IMR-90 (cell line): Measurements from ENCODE around the gene NOD1. TPM values are rescaled to one million over a fixed set of nuclear protein-coding genes. Genes with fewer than 3 reads are reported as not detected.

ENCODE experiments used
- ATAC-seq: fragments of 200-7000 bp; cut with Tn5 transposase; 2 replicates; pipeline ENCODE4 v1.9.1; 2020; ENCODE audit warnings: low read depth, mild to moderate bottlenecking, moderate library complexity
- BruUV-seq: library from RNA; stranded (reverse); fragments of 400-500 nt; replicated peaks from 2 replicates; lab custom pipeline; 2021; lab: Mats Ljungman, UMichigan
- CTCF ChIA-PET: fragments of 300-600 bp; formaldehyde crosslinking; extraction: SDS; loops from one replicate; lab custom pipeline; 2021; ENCODE audit warnings: antibody characterized with exemption; lab: Yijun Ruan, JAX
- POLR2A ChIA-PET: fragments of 300-600 bp; sonication (Branson Sonifier 250); formaldehyde crosslinking; loops from one replicate; lab custom pipeline; 2022; ENCODE audit warnings: antibody characterized with exemption; ENCODE audit not compliant: unreplicated experiment; lab: Charles Lee
- DNase-seq: peaks from one replicate; pipeline ENCODE4 v3.0.0; 2013
- H2AFZ ChIP-seq: replicated peaks from 2 replicates; pipeline ENCODE3; 2013; ENCODE audit warnings: low read length, mild to moderate bottlenecking; ENCODE audit not compliant: poor library complexity
- H2AK5ac ChIP-seq: 2 replicates; pipeline ENCODE4 v1.6.1; 2013; ENCODE audit warnings: low read depth, low read length, inconsistent platforms
- H2AK9ac ChIP-seq: replicated peaks from 2 replicates; pipeline ENCODE3; 2013; ENCODE audit warnings: mild to moderate bottlenecking, low read depth, low read length, moderate library complexity; ENCODE audit not compliant: poor library complexity
- H2BK120ac ChIP-seq: 2 replicates; pipeline ENCODE4 v1.6.1; 2013; ENCODE audit warnings: low read depth, low read length, inconsistent platforms
- H2BK15ac ChIP-seq: 3 replicates; pipeline ENCODE4 v1.6.1; 2013; ENCODE audit warnings: low read depth, low read length, inconsistent platforms
- H2BK20ac ChIP-seq: 2 replicates; pipeline ENCODE4 v1.6.1; 2013; ENCODE audit warnings: low read depth, mild to moderate bottlenecking, inconsistent platforms, low read length, moderate library complexity
- H2BK5ac ChIP-seq: 2 replicates; pipeline ENCODE4 v1.6.1; 2013; ENCODE audit warnings: mild to moderate bottlenecking, low read depth, low read length, inconsistent platforms; ENCODE audit not compliant: poor library complexity, severe bottlenecking
- H3K14ac ChIP-seq: replicated peaks from 2 replicates; pipeline ENCODE4 v1.6.1; 2013; ENCODE audit warnings: low read depth, low read length, inconsistent platforms
- H3K18ac ChIP-seq: 2 replicates; pipeline ENCODE4 v1.6.1; 2013; ENCODE audit warnings: low read depth, low read length, control low read depth
- H3K23ac ChIP-seq: 2 replicates; pipeline ENCODE4 v1.6.1; 2013; ENCODE audit warnings: low read depth, low read length, inconsistent platforms
- H3K27ac ChIP-seq: 2 replicates; pipeline ENCODE4 v1.5.1; 2013; ENCODE audit warnings: mild to moderate bottlenecking, control low read depth, low read length; ENCODE audit not compliant: insufficient read depth
- H3K27me3 ChIP-seq: 2 replicates; pipeline ENCODE4 v1.6.1; 2013; ENCODE audit warnings: low read length; ENCODE audit not compliant: control insufficient read depth, insufficient read depth
- H3K36me3 ChIP-seq: 2 replicates; pipeline ENCODE4 v1.6.1; 2013; ENCODE audit warnings: low read length, mixed read lengths; ENCODE audit not compliant: control insufficient read depth, insufficient read depth
- H3K4ac ChIP-seq: 2 replicates; pipeline ENCODE4 v1.6.1; 2013; ENCODE audit warnings: low read depth, low read length, inconsistent platforms
- H3K4me1 ChIP-seq: 2 replicates; pipeline ENCODE4 v1.6.1; 2013; ENCODE audit warnings: low read length, mixed read lengths; ENCODE audit not compliant: control insufficient read depth, insufficient read depth
- H3K4me2 ChIP-seq: 2 replicates; pipeline ENCODE4 v1.6.1; 2013; ENCODE audit warnings: low read depth, mild to moderate bottlenecking, control low read depth, low read length, moderate library complexity
- H3K4me3 ChIP-seq: 2 replicates; pipeline ENCODE4 v1.5.1; 2013; ENCODE audit warnings: low read depth, mild to moderate bottlenecking, control low read depth, low read length, moderate library complexity; ENCODE audit not compliant: insufficient read depth
- H3K56ac ChIP-seq: 2 replicates; pipeline ENCODE4 v1.6.1; 2013; ENCODE audit warnings: low read length, inconsistent platforms; ENCODE audit not compliant: insufficient read depth; ENCODE audit errors: extremely low read depth
- H3K79me1 ChIP-seq, 2 experiments: 2 replicates each; pipeline ENCODE4 v1.6.1; 2013; ENCODE audit warnings: low read length in 2 of 2, inconsistent platforms in 1 of 2, low read depth in 1 of 2
- H3K9ac ChIP-seq: 2 replicates; pipeline ENCODE4 v1.6.1; 2013; ENCODE audit warnings: low read depth, low read length, control low read depth
- H3K9me1 ChIP-seq: 2 replicates; pipeline ENCODE4 v1.6.1; 2013; ENCODE audit warnings: low read length, inconsistent platforms; ENCODE audit not compliant: insufficient read depth
- H3K9me3 ChIP-seq: 2 replicates; pipeline ENCODE4 v1.6.1; 2013; ENCODE audit warnings: low read length; ENCODE audit not compliant: control insufficient read depth, insufficient read depth
- H4K20me1 ChIP-seq: 2 replicates; pipeline ENCODE4 v1.6.1; 2013; ENCODE audit warnings: low read length, inconsistent platforms; ENCODE audit not compliant: insufficient read depth
- H4K5ac ChIP-seq: 2 replicates; pipeline ENCODE4 v1.6.1; 2013; ENCODE audit warnings: mild to moderate bottlenecking, low read depth, low read length, control low read depth
- H4K8ac ChIP-seq, 2 experiments: 2 replicates each; pipeline ENCODE4 v1.6.1; 2013; ENCODE audit warnings: low read depth in 2 of 2, low read length in 2 of 2, control low read depth in 1 of 2, inconsistent platforms in 1 of 2
- H4K91ac ChIP-seq: 2 replicates; pipeline ENCODE4 v1.6.1; 2013; ENCODE audit warnings: low read depth, low read length, inconsistent platforms; ENCODE audit not compliant: insufficient read depth
- BHLHE40 ChIP-seq: fragments of 150-350 bp; IDR thresholded peaks from 2 replicates; pipeline ENCODE4 v1.6.1; 2016; ENCODE audit warnings: mild to moderate bottlenecking, low read depth, low read length
- FOS ChIP-seq: fragments of 150-350 bp; IDR thresholded peaks from 2 replicates; pipeline ENCODE4 v1.6.1; 2016; ENCODE audit warnings: low read depth, low read length
- MAFK ChIP-seq: IDR thresholded peaks from 2 replicates; pipeline ENCODE4 v1.6.1; 2012; ENCODE audit warnings: low read depth, low read length, improper control_type of control experiment
- MAZ ChIP-seq: IDR thresholded peaks from 2 replicates; pipeline ENCODE4 v1.6.1; 2012; ENCODE audit warnings: low read depth, mild to moderate bottlenecking, low read length, improper control_type of control experiment, moderate library complexity, borderline replicate concordance
- MXI1 ChIP-seq: IDR thresholded peaks from 2 replicates; pipeline ENCODE4 v1.6.1; 2012; ENCODE audit warnings: low read depth, mild to moderate bottlenecking, low read length, moderate library complexity, borderline replicate concordance
- RAD21 ChIP-seq: IDR thresholded peaks from 2 replicates; pipeline ENCODE4 v1.6.1; 2012; ENCODE audit warnings: low read length, improper control_type of control experiment
- RFX5 ChIP-seq: IDR thresholded peaks from 2 replicates; pipeline ENCODE4 v1.8.0; 2012; ENCODE audit warnings: low read depth, mild to moderate bottlenecking, low read length, moderate library complexity
- SMC3 ChIP-seq: fragments of 150-350 bp; IDR thresholded peaks from 2 replicates; pipeline ENCODE4 v1.6.1; 2016; ENCODE audit warnings: low read depth, mild to moderate bottlenecking, antibody characterized with exemption, low read length, moderate library complexity
- WGBS, 2 experiments: methylation state at CpG; one replicate each; pipeline versions ENCODE4 v1.1.5 to v1.1.7; 2013; ENCODE audit warnings: missing lambda C conversion rate in 2 of 2; ENCODE audit not compliant: insufficient read length in 1 of 2; ENCODE audit errors: extremely low coverage in 2 of 2; 5-methylcytosine and 5-hydroxymethylcytosine counted together
- dilution Hi-C: fragments of 300-500 bp; cut with HindIII; formaldehyde crosslinking; loops from one replicate; pipeline ENCODE4 v1.14.3; 2018; ENCODE audit warnings: low sequenced_read_pairs; ENCODE audit not compliant: unreplicated experiment
- in situ Hi-C: fragments of 300-500 bp; cut with MboI; formaldehyde crosslinking; loops from 3 replicates; pipeline ENCODE4 v1.14.3; 2019; ENCODE audit warnings: low sequenced_read_pairs, inconsistent platforms, mixed read lengths
- intact Hi-C: fragments of 100-400 bp; cut with micrococcal nuclease; formaldehyde crosslinking; loops from 2 replicates; pipeline ENCODE4 v1.10.0; 2022
- polyA plus RNA-seq, 3 experiments: library from polyadenylated mRNA; depleted of rRNA; stranded (reverse); fragments of >200 nt; gene quantifications; 2 replicates each; pipeline ENCODE4 v1.2.3, GENCODE V29; 2012; ENCODE audit warnings: low replicate concordance in 1 of 3
- total RNA-seq: library from RNA; depleted of rRNA; stranded (reverse); fragments of >200 nt; gene quantifications from 2 replicates; pipeline ENCODE4 v1.2.3, GENCODE V29; 2012
- TF ChIP-seq, protein P1 (sequence below): fragments of 150-350 bp; IDR thresholded peaks from 2 replicates; pipeline ENCODE4 v1.6.1; 2017; ENCODE audit warnings: mild to moderate bottlenecking, antibody characterized with exemption, low read length, low read depth
- TF ChIP-seq, protein P2 (sequence below): fragments of 150-350 bp; IDR thresholded peaks from 2 replicates; pipeline ENCODE4 v1.6.1; 2016; ENCODE audit warnings: low read depth, mild to moderate bottlenecking, low read length, moderate library complexity, borderline replicate concordance

The NOD1 gene
- total and polyA plus RNA-seq, 2 of the 4 experiments (the other 2 are of a cell fraction) = 1.8 to 3.0 TPM

DNA sequence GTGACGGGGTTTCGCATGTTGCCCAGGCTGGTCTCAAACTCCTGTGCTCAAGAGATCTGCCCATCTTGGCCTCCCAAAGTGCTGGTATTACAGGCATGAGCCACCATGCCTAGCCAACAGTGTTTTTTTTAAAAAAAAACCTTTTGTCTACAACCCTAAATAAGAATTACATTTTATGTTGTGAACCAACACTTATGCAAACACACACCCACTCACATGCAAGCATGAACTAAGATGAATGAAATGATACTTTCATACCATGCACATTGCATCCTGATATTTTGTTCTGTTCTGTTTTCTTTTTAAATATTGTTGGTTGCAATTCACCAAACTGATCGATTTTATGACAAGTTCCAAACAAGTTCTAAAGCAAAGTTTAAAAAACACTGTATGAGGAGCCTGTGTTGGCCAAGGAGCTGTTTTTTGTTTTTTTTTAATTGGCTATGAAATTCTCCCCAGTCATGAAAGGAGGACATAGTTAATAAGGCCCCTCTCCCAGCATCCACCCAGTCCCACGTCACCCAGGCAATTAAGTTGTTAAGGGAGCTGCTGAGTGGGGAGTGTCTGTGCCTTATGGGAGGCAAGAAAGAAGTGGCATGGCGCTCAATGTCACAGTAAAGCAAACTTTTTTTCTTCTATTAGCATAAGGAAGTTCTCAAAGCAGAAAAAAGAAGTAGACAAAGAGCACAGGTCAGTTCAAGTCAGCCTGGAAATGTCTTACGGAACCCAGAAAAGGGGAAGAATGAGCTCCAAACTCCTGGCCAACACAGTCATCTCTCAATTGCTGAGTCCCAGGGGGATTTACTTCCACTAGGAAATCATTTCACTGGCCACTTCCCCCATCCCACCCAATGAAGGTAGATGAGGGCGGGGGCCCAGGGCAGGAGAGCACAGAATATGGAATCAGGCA lies 50.1 kb downstream of the NOD1 start:
- Histone ChIP-seq H3K27me3 (no peaks in the 10 kb centered on the region), H2BK5ac (no peak overlapping the region), H3K9me1 (no peaks in the 10 kb centered on the region; the same call in 1 of the 2 replicates), H2BK20ac (no peak overlapping the region), H3K14ac (no peak overlapping the region), H4K91ac (no peak overlapping the region), H3K23ac (no peak overlapping the region), H3K4me1 (peaks cover 6% of the 10 kb centered on the region; the same call in 1 of the 2 replicates), H4K20me1 (no peaks in the 10 kb centered on the region), H4K5ac (no peak overlapping the region), H2AK9ac (no peak overlapping the region), H3K4me3 (no peak overlapping the region), H2BK15ac (no peak overlapping the region), H3K36me3 (peaks cover 4% of the 10 kb centered on the region), H3K4ac (no peak overlapping the region), H3K79me1 (no peaks in the 10 kb centered on the region), H2BK120ac (no peak overlapping the region), H2AFZ (no peak overlapping the region), H3K18ac (no peak overlapping the region), H2AK5ac (no peak overlapping the region), H3K4me2 (no peak overlapping the region), H3K56ac (no peak overlapping the region), H3K9me3 (no peaks in the 10 kb centered on the region), H3K9ac (no peak overlapping the region), H4K8ac (no peak overlapping the region), H3K27ac (no peak overlapping the region)
- POLR2A ChIA-PET = interaction anchor here (0.7 kb wide), 1 partner anchor 75 kb away, joined by 3 read pairs; no protein-coding TSS in a partner anchor
- no peak for DNase-seq
- TF ChIP-seq RAD21 (no peak), MAZ (no peak), MXI1 (no peak), SMC3 (no peak), BHLHE40 (no peak), FOS (no peak), RFX5 (no peak), MAFK (no peak)
- TF ChIP-seq, protein P1, sequence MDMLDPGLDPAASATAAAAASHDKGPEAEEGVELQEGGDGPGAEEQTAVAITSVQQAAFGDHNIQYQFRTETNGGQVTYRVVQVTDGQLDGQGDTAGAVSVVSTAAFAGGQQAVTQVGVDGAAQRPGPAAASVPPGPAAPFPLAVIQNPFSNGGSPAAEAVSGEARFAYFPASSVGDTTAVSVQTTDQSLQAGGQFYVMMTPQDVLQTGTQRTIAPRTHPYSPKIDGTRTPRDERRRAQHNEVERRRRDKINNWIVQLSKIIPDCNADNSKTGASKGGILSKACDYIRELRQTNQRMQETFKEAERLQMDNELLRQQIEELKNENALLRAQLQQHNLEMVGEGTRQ = no peak
- TF ChIP-seq, protein P2, sequence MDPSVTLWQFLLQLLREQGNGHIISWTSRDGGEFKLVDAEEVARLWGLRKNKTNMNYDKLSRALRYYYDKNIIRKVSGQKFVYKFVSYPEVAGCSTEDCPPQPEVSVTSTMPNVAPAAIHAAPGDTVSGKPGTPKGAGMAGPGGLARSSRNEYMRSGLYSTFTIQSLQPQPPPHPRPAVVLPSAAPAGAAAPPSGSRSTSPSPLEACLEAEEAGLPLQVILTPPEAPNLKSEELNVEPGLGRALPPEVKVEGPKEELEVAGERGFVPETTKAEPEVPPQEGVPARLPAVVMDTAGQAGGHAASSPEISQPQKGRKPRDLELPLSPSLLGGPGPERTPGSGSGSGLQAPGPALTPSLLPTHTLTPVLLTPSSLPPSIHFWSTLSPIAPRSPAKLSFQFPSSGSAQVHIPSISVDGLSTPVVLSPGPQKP = no peak
- intact Hi-C loops (no loop called here), in situ Hi-C loops (no loop called here), dilution Hi-C loops (no loop called here)
- BruUV-seq = no TSS peak
- no CpG with 5 or more reads among the region's 7 CpGs for WGBS, 2 experiments
- ATAC-seq = no peak
- CTCF ChIA-PET = no interaction called here
